ENCODE measurements around the gene PRDX1.

- TF ChIP-seq CTCF (conservative IDR thresholded peaks at IDR 0.05; ENCODE audit: low read depth, low read length) (no peak), EZH2 (IDR thresholded peaks at IDR 0.05; ENCODE audit: low read length, unreplicated experiment) (no peak), EZH2phosphoT487 (IDR thresholded peaks at IDR 0.05; ENCODE audit: borderline replicate concordance, low read length) (no peak)
Observed at GRCh38 chr1:45490121-45490625, 31.5 kb downstream of the PRDX1 start.
